Breast epithelium (tissue), 4 donors: Measurements from ENCODE around the gene PNMA1. TPM values are rescaled to one million over a fixed set of nuclear protein-coding genes. Genes with fewer than 3 reads are reported as not detected.

Experiments
- DNase-seq, 2 donors: peaks; one replicate each; pipeline ENCODE4 v3.0.0-alpha.2; 2019; ENCODE audit warnings: low spot score in 2 of 2
- H3K27ac ChIP-seq, 2 donors: fragments of 200-600 bp; sonication (generic) in 1 of 2; one replicate each; pipeline ENCODE4 v1.5.1; 2016 to 2019; ENCODE audit warnings: mild to moderate bottlenecking in 1 of 2
- H3K27me3 ChIP-seq, 2 donors: fragments of 200-600 bp; sonication (generic) in 1 of 2; one replicate each; pipeline versions ENCODE4 v1.5.1 to v1.6.0; 2017 to 2019; ENCODE audit warnings: control low read depth in 1 of 2, mild to moderate bottlenecking in 1 of 2
- H3K36me3 ChIP-seq: fragments of 200-600 bp; one replicate; pipeline ENCODE4 v1.5.1; 2019
- H3K4me1 ChIP-seq, 2 donors: fragments of 200-600 bp; sonication (generic); one replicate each; pipeline ENCODE4 v1.5.1; 2016 to 2019; ENCODE audit warnings: control low read depth in 1 of 2
- H3K4me3 ChIP-seq, 3 donors: fragments of 200-600 bp; sonication (generic); 1 replicate in 2 of 3; 2 replicates in 1 of 3; pipeline ENCODE4 v1.5.1; 2016 to 2019; ENCODE audit warnings: mild to moderate bottlenecking in 3 of 3, moderate library complexity in 2 of 3
- H3K9me3 ChIP-seq, 2 donors: fragments of 200-600 bp; sonication (generic) in 1 of 2; one replicate each; pipeline ENCODE4 v1.5.1; 2016 to 2019; ENCODE audit warnings: control low read depth in 1 of 2
- CTCF ChIP-seq, 3 donors: fragments of 450-650 bp; IDR thresholded peaks; one replicate each; pipeline ENCODE4 v1.5.1; 2016 to 2017; ENCODE audit warnings: antibody characterized with exemption in 3 of 3, mild to moderate bottlenecking in 3 of 3, moderate library complexity in 3 of 3
- POLR2A ChIP-seq: fragments of 450-650 bp; IDR thresholded peaks from one replicate; pipeline ENCODE4 v1.6.1; 2016; ENCODE audit warnings: antibody characterized with exemption, mild to moderate bottlenecking, moderate library complexity
- POLR2AphosphoS5 ChIP-seq, 3 donors: sonication (generic); formaldehyde crosslinking; IDR thresholded peaks; one replicate each; pipeline ENCODE4 v1.6.1; 2017; ENCODE audit warnings: antibody characterized with exemption in 3 of 3
- intact Hi-C: fragments of 100-400 bp; cut with DNase I; formaldehyde crosslinking; loops from one replicate; pipeline ENCODE4 v1.15.1; 2023; ENCODE audit warnings: low total_unique reads
- total RNA-seq, 3 donors: library from RNA; depleted of rRNA; stranded (reverse); fragments of >200 nt; gene quantifications; one replicate each; pipeline ENCODE4 v1.1.0, GENCODE V29; 2016

PNMA1 gene
- total RNA-seq, 3 donors from 2014 or later: 12.1 to 19.3 (median 19.2) TPM

DNA sequence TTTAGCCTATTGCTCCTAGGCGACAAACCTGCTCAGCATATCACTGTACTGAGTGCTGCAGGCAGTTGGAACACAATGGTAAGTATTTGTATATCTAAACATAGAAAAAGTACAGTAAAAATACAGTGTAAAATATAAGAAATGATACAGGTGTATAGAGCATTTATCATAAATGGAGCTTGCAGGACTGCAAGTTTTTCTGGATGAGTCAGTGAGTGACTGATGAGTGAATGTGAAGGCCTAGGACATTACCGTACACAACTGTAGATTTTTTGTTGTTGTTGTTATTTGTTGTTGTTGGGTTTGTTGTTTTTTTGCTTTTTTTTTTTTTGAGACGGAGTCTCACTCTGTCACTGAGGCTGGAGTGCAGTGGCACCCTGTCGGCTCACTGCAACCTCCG lies 33.4 kb downstream of the PNMA1 start:
- no peak for DNase-seq
- TF ChIP-seq CTCF (IDR thresholded peaks at IDR 0.05) (no peak), POLR2AphosphoS5 (IDR thresholded peaks at IDR 0.05) (no peak), POLR2A (no peak)
- no peaks in the 10 kb centered on the region for H3K4me1 ChIP-seq
- no peak overlapping the region for H3K27ac ChIP-seq
- intact Hi-C loops: no loop called here
- no peaks in the 10 kb centered on the region for H3K27me3 ChIP-seq
- no peaks in the 10 kb centered on the region for H3K36me3 ChIP-seq
- H3K9me3 ChIP-seq: no peaks in the 10 kb centered on the region
- H3K4me3 ChIP-seq: no peak overlapping the region

- H3K27me3 ChIP-seq: no peaks in the 10 kb centered on the region
- no peaks in the 10 kb centered on the region for H3K4me1 ChIP-seq
- no peak overlapping the region for H3K27ac ChIP-seq
- no peak overlapping the region for H3K4me3 ChIP-seq
- no peak for DNase-seq
- H3K36me3 ChIP-seq: no peaks in the 10 kb centered on the region
- no peaks in the 10 kb centered on the region for H3K9me3 ChIP-seq
- TF ChIP-seq CTCF (IDR thresholded peaks at IDR 0.05) (no peak), POLR2A (no peak), POLR2AphosphoS5 (IDR thresholded peaks at IDR 0.05) (no peak)
- intact Hi-C loops: no loop called here
These were observed 35.5 kb downstream of the PNMA1 start for GRCh38 chr14:73678698-73679097.

- TF ChIP-seq POLR2AphosphoS5 (IDR thresholded peaks at IDR 0.05) (no peak), CTCF (IDR thresholded peaks at IDR 0.05) (no peak), POLR2A (no peak)
- Histone ChIP-seq H3K27ac (no peak overlapping the region), H3K36me3 (no peaks in the 10 kb centered on the region), H3K4me1 (no peaks in the 10 kb centered on the region), H3K9me3 (no peaks in the 10 kb centered on the region), H3K4me3 (no peak overlapping the region), H3K27me3 (no peaks in the 10 kb centered on the region)
- intact Hi-C loops: no loop called here
- DNase-seq: no peak
These were observed 39.2 kb downstream of the PNMA1 start for GRCh38 chr14:73674986-73675385.

GRCh38 chr14:73667854-73668253 lies 46.3 kb downstream of the PNMA1 start:
- no peak for DNase-seq
- Histone ChIP-seq H3K27me3 (no peaks in the 10 kb centered on the region), H3K4me1 (no peaks in the 10 kb centered on the region), H3K36me3 (no peaks in the 10 kb centered on the region), H3K4me3 (no peak overlapping the region), H3K27ac (no peak overlapping the region), H3K9me3 (no peaks in the 10 kb centered on the region)
- intact Hi-C loops: no loop called here
- TF ChIP-seq POLR2A: no peak
- TF ChIP-seq POLR2AphosphoS5 (IDR thresholded peaks at IDR 0.05): no peak
- no peak for TF ChIP-seq CTCF (IDR thresholded peaks at IDR 0.05)

- H3K27me3 ChIP-seq: no peaks in the 10 kb centered on the region
- H3K36me3 ChIP-seq: no peaks in the 10 kb centered on the region
- H3K4me1 ChIP-seq: no peaks in the 10 kb centered on the region
- no peak for TF ChIP-seq CTCF (IDR thresholded peaks at IDR 0.05)
- TF ChIP-seq POLR2AphosphoS5 (IDR thresholded peaks at IDR 0.05): no peak
- no peak for TF ChIP-seq POLR2A
- H3K9me3 ChIP-seq: no peaks in the 10 kb centered on the region
- H3K4me3 ChIP-seq: no peak overlapping the region
- DNase-seq: no peak
- intact Hi-C loops: no loop called here
- H3K27ac ChIP-seq: no peak overlapping the region
These were observed 47.6 kb downstream of the PNMA1 start for GRCh38 chr14:73666583-73666982.
